Hematopoietic multipotent progenitor cell treated with erythropoietin and hydrocortisone succinate and interleukin-3 and kit ligand, for 17 days (in vitro differentiated cells): Measurements from ENCODE around the gene POLR2L.

Experiments
- DNase-seq: peaks from one replicate; pipeline ENCODE4 v3.0.0-alpha.2; 2015; ENCODE audit warnings: low spot score

Gene POLR2L

DNA sequence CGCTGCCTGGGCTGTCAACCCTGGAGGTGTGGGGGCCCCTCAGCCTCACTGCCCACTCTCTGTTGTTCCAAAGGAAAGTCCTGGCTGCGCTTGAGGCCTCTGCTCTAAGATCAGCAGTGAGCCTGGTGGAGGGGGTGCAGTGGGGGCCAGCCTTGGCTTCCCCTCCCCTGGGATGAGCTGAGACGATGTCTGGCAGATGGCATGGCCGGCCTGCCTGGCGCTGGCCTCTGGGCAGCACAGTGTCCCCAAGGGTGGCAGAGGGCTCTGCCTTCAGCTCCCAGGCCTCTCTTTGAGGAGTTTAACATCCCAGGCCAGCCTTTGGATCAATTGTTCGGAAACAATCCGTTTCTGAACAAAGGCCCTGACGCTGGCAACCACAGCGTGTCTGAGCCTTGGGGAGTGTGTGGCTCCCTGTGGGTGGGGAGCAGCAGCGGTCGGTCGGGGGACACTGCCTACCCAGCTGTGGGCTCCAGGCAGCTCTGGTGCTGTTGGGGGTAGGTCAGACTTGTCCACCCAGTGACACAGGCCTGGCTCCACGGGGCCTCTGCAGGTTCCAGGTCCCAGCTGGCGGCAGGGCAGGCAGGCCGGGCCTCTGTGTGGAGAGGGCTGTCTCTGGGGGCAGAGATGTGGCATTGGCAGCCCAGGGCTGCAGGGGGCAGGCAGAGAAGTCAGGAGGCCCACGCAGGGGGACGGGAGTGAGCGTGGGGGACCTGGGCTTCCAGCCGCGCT, 12.4 kb upstream of the POLR2L start:
- DNase-seq = no peak

- no peak for DNase-seq
Observed at GRCh38 chr11:853682-854448, 11.5 kb upstream of the POLR2L start.

- DNase-seq = no peak
Observed at GRCh38 chr11:852762-853161, 10.4 kb upstream of the POLR2L start.

DNA sequence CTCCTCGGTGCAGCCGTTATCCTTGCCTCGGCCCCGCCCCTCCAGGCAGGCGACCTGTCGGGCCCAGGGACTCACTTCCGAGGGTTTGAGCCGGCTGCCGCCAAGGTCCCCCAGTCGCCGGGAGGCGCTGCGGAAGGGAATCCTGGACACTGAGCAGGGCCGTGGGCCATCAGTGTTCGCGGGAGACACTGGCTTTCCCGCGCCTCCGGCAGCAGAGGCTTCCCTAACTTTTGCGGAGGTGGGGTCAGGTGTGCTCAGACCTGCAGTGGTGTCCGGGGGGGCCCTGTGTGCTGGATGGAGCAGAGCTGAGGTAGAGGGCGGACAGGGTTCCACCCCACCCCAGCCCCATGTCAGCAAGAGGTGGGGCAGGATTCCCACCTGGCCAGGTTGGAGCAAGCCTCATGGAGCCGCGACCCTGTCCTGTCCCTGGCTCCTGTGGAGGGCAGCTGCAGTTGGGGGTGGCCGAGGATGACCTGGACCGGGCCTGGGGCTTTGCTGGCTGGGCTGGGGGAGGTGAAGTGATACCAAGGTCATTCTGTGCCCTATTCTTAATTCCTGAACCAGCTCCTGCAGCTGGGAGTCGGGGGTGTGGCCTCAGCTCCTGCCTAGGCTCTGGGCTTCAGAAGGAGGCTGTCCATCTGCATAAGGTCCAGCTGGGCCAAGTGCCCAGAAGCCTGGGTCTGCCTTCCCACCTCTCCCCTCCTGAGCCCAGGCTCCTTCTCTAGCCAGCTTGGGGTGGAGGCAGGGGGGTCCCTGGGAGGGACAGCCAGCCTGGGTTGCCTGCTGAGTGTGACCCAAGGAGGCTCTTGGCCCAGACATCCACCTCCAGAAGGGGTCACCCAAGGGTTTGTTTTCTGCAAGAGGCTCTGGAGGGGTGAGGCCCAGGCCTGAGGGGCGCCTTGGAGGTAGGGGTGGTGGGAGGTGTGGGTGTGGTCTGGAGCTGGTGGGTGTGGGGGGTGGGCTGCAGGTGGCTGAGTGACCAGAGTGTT, 8.7 kb upstream of the POLR2L start:
- peak; percentile 42 for DNase-seq

GRCh38 chr11:849951-850774, 7.8 kb upstream of the POLR2L start:
- DNase-seq = no peak

GRCh38 chr11:849104-849824, 6.9 kb upstream of the POLR2L start:
- no peak for DNase-seq

DNA sequence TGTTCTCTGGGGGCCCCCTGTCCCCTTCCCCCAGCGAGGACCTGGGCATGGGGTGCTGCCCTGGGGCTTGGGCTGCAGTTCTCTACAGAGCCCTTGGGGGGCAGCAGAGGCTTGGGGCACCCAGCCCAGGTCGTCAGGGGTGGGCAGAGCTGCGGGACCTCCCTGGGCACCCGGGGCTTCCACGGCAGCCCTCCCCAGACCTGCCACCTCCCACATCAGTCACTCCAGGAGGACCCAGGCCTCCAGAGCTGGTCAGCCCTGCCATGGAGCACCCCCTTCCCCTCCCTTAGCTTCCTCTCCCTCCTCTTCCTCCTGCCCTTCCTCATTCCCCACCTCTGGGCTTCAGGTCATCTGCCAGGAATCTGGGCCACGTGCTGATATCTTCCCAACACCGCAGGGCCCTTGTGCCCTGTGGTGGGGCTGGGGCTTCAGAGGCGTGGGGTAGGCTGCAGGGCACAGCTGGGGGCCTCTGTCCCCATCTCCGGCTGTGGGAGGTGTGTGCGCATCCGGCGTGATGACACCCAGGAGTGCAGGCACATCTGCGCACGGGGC, 6.1 kb upstream of the POLR2L start:
- DNase-seq = peak; percentile 69

GRCh38 chr11:847876-848275, 5.5 kb upstream of the POLR2L start:
- DNase-seq = no peak

DNA sequence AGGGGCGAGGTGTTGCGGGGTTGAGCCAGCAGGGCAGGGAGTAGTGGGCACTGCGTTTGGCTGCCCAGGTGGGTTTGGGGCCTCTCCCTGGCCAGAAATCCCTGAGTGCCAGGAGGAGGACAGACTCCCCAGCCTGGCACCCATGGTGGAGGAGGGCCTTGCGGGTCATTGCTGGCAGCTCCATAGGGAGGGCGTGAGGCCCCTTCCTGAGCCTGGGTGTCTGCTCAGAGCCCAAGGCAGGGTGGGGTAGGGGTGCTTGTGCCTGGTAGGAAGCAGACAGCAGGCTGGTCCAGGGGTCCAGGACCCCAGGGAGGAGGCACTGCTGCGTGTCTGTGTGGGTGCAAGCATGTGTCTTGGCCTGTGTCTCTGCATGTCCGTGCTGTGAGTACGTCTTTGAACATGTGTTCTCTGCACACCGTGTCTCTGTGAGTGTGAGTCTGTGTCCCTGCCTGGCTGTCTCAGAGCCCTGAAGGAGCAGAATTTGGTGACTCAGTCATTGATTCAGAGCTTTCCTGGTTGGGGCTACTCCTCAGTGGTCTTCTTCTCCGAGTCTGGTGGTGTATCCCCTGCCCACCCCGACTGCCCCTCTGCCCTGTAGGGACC, 4.3 kb upstream of the POLR2L start:
- DNase-seq = no peak

GRCh38 chr11:845872-846495, 3.7 kb upstream of the POLR2L start:
- DNase-seq = no peak

GRCh38 chr11:844693-845644, 2.6 kb upstream of the POLR2L start:
- DNase-seq = peak; percentile 58

DNA sequence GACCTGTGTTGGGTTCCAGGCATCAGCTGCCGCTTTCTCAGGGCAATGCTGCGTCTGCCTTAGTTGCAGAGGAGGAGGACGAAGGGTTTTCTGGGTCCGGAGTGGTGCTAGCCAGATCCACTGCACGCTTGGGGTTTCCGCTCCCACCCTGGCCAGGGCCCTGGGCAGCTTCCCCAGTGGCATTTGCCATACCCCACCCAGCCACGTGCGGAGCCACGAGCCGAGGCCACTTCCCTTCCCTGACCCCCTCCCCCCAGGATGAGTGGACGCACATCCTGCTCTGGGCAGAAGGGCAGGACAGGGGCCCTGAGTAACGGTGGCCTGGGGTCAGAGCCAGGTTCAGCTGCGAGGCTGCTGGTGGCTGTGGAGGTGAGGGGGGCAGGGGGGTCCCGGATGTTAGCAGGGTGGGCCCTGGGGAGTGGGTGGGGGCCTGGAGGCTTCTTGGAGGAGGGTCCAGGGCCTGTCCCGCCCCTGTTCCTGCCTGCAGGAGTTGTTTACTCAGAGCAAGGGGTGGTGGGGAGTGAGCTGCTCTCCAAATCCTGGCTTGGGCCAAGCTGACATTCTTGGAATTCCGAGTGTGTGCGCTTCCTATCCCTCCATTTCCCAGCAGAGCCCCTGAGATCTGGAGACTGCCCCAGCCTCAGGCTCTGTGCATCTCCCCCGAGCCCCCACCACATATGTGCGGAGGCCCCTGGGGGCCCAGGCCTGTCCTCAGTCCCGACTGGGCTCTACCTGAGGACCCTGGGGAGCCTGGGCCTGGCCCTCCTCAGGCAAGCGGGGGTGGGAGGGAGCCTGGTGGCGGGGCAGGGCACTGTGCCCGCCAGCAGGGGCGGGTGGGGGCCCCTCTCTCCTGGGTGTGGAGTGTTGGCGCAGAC, 1.7 kb upstream of the POLR2L start:
- no peak for DNase-seq

DNA sequence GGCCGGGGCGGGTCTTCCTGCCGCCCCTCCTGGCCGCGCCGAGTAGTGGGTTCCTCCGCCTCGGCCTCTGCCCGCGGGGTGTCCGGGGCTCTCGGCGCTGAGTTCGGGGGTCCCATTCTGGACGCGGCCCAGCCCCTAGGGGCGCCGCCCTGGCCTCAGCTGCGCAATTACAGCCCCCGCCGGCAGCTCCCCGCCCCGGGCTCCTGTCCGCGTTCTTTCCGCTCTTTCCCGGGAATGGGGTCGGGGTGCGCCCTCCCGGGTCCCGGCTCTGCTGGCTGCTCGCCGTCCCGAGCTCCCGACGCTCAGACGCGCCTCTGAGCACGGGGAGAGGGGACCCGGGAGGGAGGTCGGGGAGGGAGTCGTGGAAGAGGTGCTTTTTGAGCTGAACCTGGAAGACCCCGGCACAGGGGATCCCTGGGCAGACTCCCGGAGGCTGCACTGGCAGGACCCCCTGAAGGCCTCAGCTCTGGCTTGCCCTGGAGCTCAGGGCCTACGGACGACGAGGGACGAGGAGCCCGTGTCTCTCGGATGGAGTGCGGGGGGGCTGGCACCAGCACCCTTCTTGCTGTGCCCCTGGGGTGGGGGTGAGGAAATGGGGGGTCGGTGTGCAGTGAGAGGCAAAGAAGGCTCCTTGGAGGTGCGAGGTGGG, 881 bp upstream of the POLR2L start:
- no peak for DNase-seq

- no peak for DNase-seq
Observed at GRCh38 chr11:841981-842369, 354 bp downstream of the POLR2L start.

DNA sequence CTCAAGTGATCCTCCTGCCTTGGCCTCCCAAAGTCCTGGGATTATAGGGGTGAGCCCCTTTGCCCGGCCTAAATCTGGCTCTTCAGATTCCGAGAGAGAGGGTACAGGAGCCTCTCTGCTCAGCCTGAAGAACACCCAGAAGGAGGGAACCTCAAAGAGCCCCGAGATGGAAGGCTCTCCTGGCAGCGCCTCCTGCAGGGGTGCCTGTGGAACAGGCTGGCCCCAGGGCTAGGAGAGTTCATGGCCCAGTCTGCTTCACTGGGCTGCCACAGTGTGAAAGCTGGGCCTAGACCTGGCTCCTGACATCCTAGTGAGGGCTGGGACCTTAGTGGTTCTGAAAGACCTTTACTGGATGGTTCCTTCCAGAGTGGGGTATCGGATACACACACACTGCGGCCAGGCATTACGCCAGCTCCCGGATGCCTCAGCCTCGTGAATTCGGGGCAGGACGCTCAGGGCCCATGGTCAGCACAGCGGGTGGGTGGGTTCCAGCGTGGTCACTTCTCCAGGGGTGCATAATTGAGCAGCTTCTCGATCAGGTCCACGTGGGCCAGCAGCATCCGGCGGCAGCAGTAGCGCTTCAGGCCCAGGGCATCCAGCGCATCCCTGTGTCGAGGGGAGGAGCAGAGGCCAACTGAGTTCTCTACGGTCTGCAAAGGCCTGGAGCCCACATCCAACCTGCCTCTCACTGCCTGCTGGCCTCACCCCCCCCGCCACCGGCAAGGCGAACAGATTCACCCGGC, 2.3 kb downstream of the POLR2L start:
- no peak for DNase-seq

GRCh38 chr11:839280-839623, 3.1 kb downstream of the POLR2L start:
- DNase-seq = no peak
